Ishikawa (cell line): Measurements from ENCODE around the gene PKP1.

Experiments used
- CREB1 ChIP-seq: IDR thresholded peaks from 2 replicates; pipeline ENCODE4 v1.6.1; 2012; ENCODE audit warnings: low read depth
- EGR1 ChIP-seq: IDR thresholded peaks from 2 replicates; pipeline ENCODE4 v1.6.1; 2012
- FOXM1 ChIP-seq: IDR thresholded peaks from 2 replicates; pipeline ENCODE4 v1.6.1; 2012; ENCODE audit warnings: low read depth, borderline replicate concordance
- TAF1 ChIP-seq: IDR thresholded peaks from 2 replicates; pipeline ENCODE4 v1.6.1; 2012; ENCODE audit warnings: low read depth, mild to moderate bottlenecking
- TEAD4 ChIP-seq: IDR thresholded peaks from 2 replicates; pipeline ENCODE4 v1.6.1; 2012
- YY1 ChIP-seq: IDR thresholded peaks from 2 replicates; pipeline ENCODE4 v1.6.1; 2012; ENCODE audit warnings: low read depth
- TF ChIP-seq, protein P1 (sequence below): IDR thresholded peaks from 2 replicates; pipeline ENCODE4 v1.6.1; 2012
- TF ChIP-seq, protein P2 (sequence below): IDR thresholded peaks from 2 replicates; pipeline ENCODE4 v1.6.1; 2012; ENCODE audit warnings: low read depth, mild to moderate bottlenecking
- TF ChIP-seq, protein P3 (sequence below): IDR thresholded peaks from 2 replicates; pipeline ENCODE4 v1.6.1; 2012

DNA sequence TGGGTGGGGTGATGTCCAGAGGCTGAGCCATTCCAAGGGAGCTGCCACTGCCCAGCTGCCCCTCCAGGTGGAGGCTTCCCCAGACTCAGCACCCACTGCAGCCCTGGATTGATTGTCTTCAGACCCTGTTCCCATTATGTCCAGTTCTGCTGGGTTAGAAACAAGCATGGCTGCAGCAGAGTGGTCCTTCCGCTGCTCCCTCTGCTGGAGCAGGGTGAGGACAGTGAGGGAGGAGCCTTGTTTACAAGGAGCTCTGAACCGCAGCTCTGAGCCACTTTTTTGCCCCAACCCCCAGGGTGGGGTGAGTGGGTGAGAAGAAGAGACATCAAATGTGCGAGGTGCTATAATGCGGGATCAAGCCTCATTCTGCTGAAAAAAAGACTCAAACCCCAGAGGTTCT lies 91.9 kb downstream of the PKP1 start:
- TF ChIP-seq, protein P1, sequence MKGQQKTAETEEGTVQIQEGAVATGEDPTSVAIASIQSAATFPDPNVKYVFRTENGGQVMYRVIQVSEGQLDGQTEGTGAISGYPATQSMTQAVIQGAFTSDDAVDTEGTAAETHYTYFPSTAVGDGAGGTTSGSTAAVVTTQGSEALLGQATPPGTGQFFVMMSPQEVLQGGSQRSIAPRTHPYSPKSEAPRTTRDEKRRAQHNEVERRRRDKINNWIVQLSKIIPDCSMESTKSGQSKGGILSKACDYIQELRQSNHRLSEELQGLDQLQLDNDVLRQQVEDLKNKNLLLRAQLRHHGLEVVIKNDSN: no peak
- TF ChIP-seq YY1 (no peak), EGR1 (no peak), FOXM1 (no peak), CREB1 (no peak), TEAD4 (no peak), TAF1 (no peak)
- TF ChIP-seq, protein P2, sequence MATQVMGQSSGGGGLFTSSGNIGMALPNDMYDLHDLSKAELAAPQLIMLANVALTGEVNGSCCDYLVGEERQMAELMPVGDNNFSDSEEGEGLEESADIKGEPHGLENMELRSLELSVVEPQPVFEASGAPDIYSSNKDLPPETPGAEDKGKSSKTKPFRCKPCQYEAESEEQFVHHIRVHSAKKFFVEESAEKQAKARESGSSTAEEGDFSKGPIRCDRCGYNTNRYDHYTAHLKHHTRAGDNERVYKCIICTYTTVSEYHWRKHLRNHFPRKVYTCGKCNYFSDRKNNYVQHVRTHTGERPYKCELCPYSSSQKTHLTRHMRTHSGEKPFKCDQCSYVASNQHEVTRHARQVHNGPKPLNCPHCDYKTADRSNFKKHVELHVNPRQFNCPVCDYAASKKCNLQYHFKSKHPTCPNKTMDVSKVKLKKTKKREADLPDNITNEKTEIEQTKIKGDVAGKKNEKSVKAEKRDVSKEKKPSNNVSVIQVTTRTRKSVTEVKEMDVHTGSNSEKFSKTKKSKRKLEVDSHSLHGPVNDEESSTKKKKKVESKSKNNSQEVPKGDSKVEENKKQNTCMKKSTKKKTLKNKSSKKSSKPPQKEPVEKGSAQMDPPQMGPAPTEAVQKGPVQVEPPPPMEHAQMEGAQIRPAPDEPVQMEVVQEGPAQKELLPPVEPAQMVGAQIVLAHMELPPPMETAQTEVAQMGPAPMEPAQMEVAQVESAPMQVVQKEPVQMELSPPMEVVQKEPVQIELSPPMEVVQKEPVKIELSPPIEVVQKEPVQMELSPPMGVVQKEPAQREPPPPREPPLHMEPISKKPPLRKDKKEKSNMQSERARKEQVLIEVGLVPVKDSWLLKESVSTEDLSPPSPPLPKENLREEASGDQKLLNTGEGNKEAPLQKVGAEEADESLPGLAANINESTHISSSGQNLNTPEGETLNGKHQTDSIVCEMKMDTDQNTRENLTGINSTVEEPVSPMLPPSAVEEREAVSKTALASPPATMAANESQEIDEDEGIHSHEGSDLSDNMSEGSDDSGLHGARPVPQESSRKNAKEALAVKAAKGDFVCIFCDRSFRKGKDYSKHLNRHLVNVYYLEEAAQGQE: no peak
- TF ChIP-seq, protein P3, sequence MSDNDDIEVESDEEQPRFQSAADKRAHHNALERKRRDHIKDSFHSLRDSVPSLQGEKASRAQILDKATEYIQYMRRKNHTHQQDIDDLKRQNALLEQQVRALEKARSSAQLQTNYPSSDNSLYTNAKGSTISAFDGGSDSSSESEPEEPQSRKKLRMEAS: no peak
